Gastrocnemius medialis (tissue), 4 donors: Measurements from ENCODE around the gene CCDC174. TPM values are rescaled to one million over a fixed set of nuclear protein-coding genes. Genes with fewer than 3 reads are reported as not detected.

Source experiments
- ATAC-seq, 2 donors: fragments of 150-250 bp; one replicate each; pipeline ENCODE4 v1.9.1; 2016
- DNase-seq, 2 donors: peaks; one replicate each; pipeline ENCODE4 v3.0.0-alpha.2; 2019
- H3K27ac ChIP-seq, 4 donors: fragments of 200-600 bp; sonication (generic); 1 replicate in 1 of 4; 2 replicates in 3 of 4; pipeline ENCODE4 v1.5.1; 2016 to 2018; ENCODE audit warnings: mild to moderate bottlenecking in 2 of 4, moderate library complexity in 1 of 4
- H3K27me3 ChIP-seq, 3 donors: fragments of 200-600 bp; sonication (generic) in 2 of 3; 1 replicate in 1 of 3; 2 replicates in 2 of 3; pipeline versions ENCODE4 v1.5.1 to v1.6.0; 2016 to 2019; ENCODE audit warnings: mild to moderate bottlenecking in 1 of 3, moderate library complexity in 1 of 3
- H3K36me3 ChIP-seq, 2 donors: fragments of 200-600 bp; sonication (generic) in 1 of 2; one replicate each; pipeline ENCODE4 v1.5.1; 2017 to 2018
- H3K4me1 ChIP-seq, 2 donors: fragments of 200-600 bp; sonication (generic) in 1 of 2; one replicate each; pipeline ENCODE4 v1.5.1; 2016 to 2017; ENCODE audit warnings: mild to moderate bottlenecking in 2 of 2
- H3K4me3 ChIP-seq, 4 donors: fragments of 200-600 bp; sonication (generic) in 3 of 4; 1 replicate in 1 of 4; 2 replicates in 3 of 4; pipeline ENCODE4 v1.5.1; 2016 to 2019; ENCODE audit warnings: mild to moderate bottlenecking in 2 of 4
- H3K9me3 ChIP-seq, 3 donors: fragments of 200-600 bp; sonication (generic) in 2 of 3; 1 replicate in 1 of 3; 2 replicates in 2 of 3; pipeline ENCODE4 v1.5.1; 2016 to 2019
- CTCF ChIP-seq, 5 experiments: fragments of 450-650 bp in 3 of 5; fragments of 200-600 bp in 2 of 5; sonication (generic) in 2 of 5; IDR thresholded peaks in 4 of 5; conservative IDR thresholded peaks in 1 of 5; 1 replicate in 4 of 5; 2 replicates in 1 of 5; pipeline ENCODE4 v1.5.1; 2016 to 2019; ENCODE audit warnings: antibody characterized with exemption in 5 of 5, mild to moderate bottlenecking in 3 of 5, moderate library complexity in 3 of 5
- POLR2A ChIP-seq, 2 donors: fragments of 450-650 bp; IDR thresholded peaks; one replicate each; pipeline ENCODE4 v1.6.1; 2017; ENCODE audit warnings: antibody characterized with exemption in 2 of 2, mild to moderate bottlenecking in 2 of 2, moderate library complexity in 2 of 2
- in situ Hi-C, 4 donors: fragments of 200-750 bp; cut with MboI; loops; one replicate each; pipeline versions ENCODE4 v1.15.0 to v1.8.0; 2017; ENCODE audit warnings: low sequenced_read_pairs in 4 of 4
- intact Hi-C: fragments of 100-400 bp; cut with DNase I; formaldehyde crosslinking; loops from one replicate; pipeline ENCODE4 v1.15.1; 2023; ENCODE audit warnings: low total_unique reads
- total RNA-seq, 4 donors: library from RNA; depleted of rRNA; stranded (reverse); fragments of >200 nt; gene quantifications; one replicate each; pipeline versions ENCODE4 v1.1.0 to v1.2.3, GENCODE V29; 2016

CCDC174 gene
- total RNA-seq, 4 donors from 2014 or later: 11.1 to 22.2 (median 14.8) TPM

- in situ Hi-C loops: no loop called here
- ATAC-seq (no peak), DNase-seq (no peak)
- no peaks in the 10 kb centered on the region for H3K4me1 ChIP-seq
- H3K27me3 ChIP-seq: no peaks in the 10 kb centered on the region
- peaks cover 0 to 5% of the 10 kb centered on the region in 2 donors for H3K36me3 ChIP-seq
- H3K27ac ChIP-seq: no peak overlapping the region
- no peak for TF ChIP-seq CTCF (IDR thresholded peaks at IDR 0.05 in 4 of 5, conservative IDR thresholded peaks at IDR 0.05 in 1 of 5)
- TF ChIP-seq POLR2A (IDR thresholded peaks at IDR 0.05): no peak
- no peak overlapping the region for H3K4me3 ChIP-seq
- no peaks in the 10 kb centered on the region for H3K9me3 ChIP-seq
- intact Hi-C loops: no loop called here
Measured at GRCh38 chr3:14691719-14692118, 40.2 kb downstream of the CCDC174 start.

GRCh38 chr3:14698601-14699244, 47.2 kb downstream of the CCDC174 start:
- TF ChIP-seq CTCF (IDR thresholded peaks at IDR 0.05 in 4 of 5, conservative IDR thresholded peaks at IDR 0.05 in 1 of 5): no peak
- TF ChIP-seq POLR2A (IDR thresholded peaks at IDR 0.05): no peak

GRCh38 chr3:14699643-14700042, 48.1 kb downstream of the CCDC174 start:
- no peak for TF ChIP-seq POLR2A (IDR thresholded peaks at IDR 0.05)
- no peak for TF ChIP-seq CTCF (IDR thresholded peaks at IDR 0.05 in 4 of 5, conservative IDR thresholded peaks at IDR 0.05 in 1 of 5)
- no peak for ATAC-seq
- DNase-seq: no peak
- in situ Hi-C loops (no loop called here), intact Hi-C loops (no loop called here)
- Histone ChIP-seq H3K36me3 (no peaks in the 10 kb centered on the region), H3K9me3 (no peaks in the 10 kb centered on the region), H3K4me3 (no peak overlapping the region), H3K27me3 (no peaks in the 10 kb centered on the region), H3K27ac (no peak overlapping the region), H3K4me1 (no peaks in the 10 kb centered on the region)

More at GRCh38 chr3:14698601-14699244, 47.2 kb downstream of the CCDC174 start:
- DNase-seq (no peak), ATAC-seq (no peak)
- Histone ChIP-seq H3K36me3 (no peaks in the 10 kb centered on the region), H3K27me3 (no peaks in the 10 kb centered on the region), H3K9me3 (no peaks in the 10 kb centered on the region), H3K4me3 (no peak overlapping the region), H3K27ac (no peak overlapping the region), H3K4me1 (no peaks in the 10 kb centered on the region)
- in situ Hi-C loops: no loop called here
- intact Hi-C loops: no loop called here

- H3K36me3 ChIP-seq: no peaks in the 10 kb centered on the region
- H3K9me3 ChIP-seq: no peaks in the 10 kb centered on the region
- H3K27ac ChIP-seq: no peak overlapping the region
- H3K4me3 ChIP-seq: no peak overlapping the region
- TF ChIP-seq CTCF (IDR thresholded peaks at IDR 0.05 in 4 of 5, conservative IDR thresholded peaks at IDR 0.05 in 1 of 5): no peak
- no peak for TF ChIP-seq POLR2A (IDR thresholded peaks at IDR 0.05)
- in situ Hi-C loops: no loop called here
- ATAC-seq (no peak), DNase-seq (no peak)
- H3K27me3 ChIP-seq: no peaks in the 10 kb centered on the region
- H3K4me1 ChIP-seq: no peaks in the 10 kb centered on the region
- intact Hi-C loops: no loop called here
Measured at GRCh38 chr3:14700891-14701290, 49.3 kb downstream of the CCDC174 start.

- H3K27me3 ChIP-seq: no peaks in the 10 kb centered on the region
- no peaks in the 10 kb centered on the region for H3K4me1 ChIP-seq
- DNase-seq: no peak
- H3K9me3 ChIP-seq: no peaks in the 10 kb centered on the region
- intact Hi-C loops: no loop called here
- TF ChIP-seq CTCF (IDR thresholded peaks at IDR 0.05 in 4 of 5, conservative IDR thresholded peaks at IDR 0.05 in 1 of 5) (no peak), POLR2A (IDR thresholded peaks at IDR 0.05) (no peak)
- in situ Hi-C loops: no loop called here
- no peak for ATAC-seq
- H3K27ac ChIP-seq: no peak overlapping the region
- no peaks in the 10 kb centered on the region for H3K36me3 ChIP-seq
- no peak overlapping the region for H3K4me3 ChIP-seq
Measured at GRCh38 chr3:14701676-14702075, 50.1 kb downstream of the CCDC174 start.
